GM18858 (cell line): ENCODE data around the gene AMER3.

Experiments used
- ATAC-seq: cut with Tn5 transposase; IDR thresholded peaks from one replicate; pipeline ENCODE4 v1.9.1; 2021; ENCODE audit not compliant: unreplicated experiment

The AMER3 gene

DNA sequence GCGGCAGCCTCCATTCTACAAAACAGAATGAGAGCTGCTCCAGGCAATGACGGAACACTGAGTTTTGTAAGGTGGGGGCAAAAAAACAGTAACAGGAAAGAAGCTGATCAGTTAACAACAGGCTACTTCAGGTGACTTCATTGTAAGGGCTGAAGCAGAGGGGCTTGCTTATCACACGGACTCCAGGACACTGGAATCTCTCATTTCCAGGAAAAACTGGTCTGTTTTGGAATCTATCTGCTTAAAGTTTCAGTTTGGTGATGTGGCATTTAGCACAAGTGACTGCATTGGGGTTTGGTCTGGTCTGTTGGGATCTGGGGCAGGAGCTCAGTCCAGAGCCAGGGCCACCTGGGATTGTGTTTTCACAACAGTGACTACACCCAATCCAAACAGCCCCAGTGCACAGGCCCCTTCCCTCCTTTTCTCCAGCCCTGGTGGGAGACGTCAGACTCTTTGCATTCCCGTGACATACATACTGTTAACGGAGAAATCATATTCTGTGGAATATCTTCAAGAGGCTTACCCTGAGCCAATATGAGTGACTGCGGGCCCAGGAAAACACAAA lies 14.1 kb downstream of the AMER3 start:
- ATAC-seq: no peak

DNA sequence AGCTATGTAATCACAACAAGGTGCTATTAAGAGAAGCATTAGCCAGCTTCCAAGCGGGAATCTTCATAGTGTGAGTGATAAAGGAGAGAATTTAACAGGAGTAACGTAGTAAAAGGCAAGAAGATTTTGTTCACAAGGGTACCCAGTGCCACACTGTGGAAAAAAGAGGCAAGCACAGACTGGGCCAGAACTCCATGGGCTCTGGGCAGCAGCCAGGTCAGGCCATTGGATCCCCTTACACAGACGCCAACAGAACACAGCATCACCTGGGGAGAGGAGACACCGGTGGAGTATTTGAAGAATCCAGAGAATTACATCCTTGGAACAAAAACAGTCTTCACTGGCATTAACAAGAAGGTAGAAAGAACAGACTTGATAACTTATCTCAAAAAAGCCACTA lies 21.2 kb downstream of the AMER3 start:
- no peak for ATAC-seq

GRCh38 chr2:130778781-130779180 lies 23.4 kb downstream of the AMER3 start:
- ATAC-seq: no peak

DNA sequence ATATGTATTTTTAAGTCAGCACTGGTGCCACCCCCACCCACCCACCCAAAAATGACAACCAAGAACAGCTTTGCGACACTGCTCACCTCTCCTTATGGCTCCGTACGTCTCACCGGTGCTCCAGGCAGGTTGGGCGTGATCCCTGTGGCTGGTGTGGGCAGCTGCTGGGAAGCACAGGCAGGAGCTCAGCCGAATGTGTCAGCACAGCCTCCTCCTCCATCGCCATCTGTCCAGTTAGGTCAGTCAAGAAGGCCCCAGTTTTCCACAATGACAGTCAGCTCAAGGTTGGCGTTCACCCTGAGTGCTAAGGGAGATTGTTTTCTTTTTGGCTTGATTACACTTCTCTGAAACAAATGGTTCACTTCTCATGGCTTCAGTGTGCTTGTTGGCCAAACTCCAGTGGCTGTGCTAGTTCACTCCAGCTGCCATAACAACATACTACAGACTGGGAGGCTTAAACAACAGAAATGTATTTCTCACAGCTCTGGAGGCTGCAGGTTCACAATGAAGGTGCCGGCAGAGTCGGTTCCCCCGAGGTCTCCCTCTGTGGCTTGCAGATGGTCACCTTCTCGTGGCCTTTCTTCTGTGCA lies 30.2 kb downstream of the AMER3 start:
- no peak for ATAC-seq

GRCh38 chr2:130786076-130786475 lies 30.7 kb downstream of the AMER3 start:
- ATAC-seq: no peak

- ATAC-seq: no peak
These were observed 32.5 kb downstream of the AMER3 start for GRCh38 chr2:130787841-130788240.

DNA sequence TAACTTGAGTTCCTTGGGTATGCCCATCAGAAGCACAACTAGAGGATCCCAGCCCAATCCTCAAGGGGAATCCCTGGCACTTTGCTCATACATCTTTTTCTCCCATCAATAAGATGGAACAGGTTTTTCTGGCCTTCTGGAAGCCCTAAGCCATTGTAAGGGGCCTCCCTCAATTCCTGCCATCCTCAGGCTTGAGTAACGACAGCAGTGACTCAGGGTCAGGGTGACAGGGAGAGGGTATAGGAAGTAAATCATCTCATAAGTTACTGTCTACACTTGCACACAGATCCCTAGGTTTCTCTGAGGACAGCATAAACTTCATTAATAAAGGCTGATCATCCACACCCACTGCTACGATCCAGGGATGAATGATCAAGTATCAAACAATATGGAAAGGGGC lies 35.0 kb downstream of the AMER3 start:
- no peak for ATAC-seq

- no peak for ATAC-seq
These were observed 35.7 kb downstream of the AMER3 start for GRCh38 chr2:130790804-130791616.

- ATAC-seq: no peak
These were observed 36.2 kb downstream of the AMER3 start for GRCh38 chr2:130791617-130791939.

DNA sequence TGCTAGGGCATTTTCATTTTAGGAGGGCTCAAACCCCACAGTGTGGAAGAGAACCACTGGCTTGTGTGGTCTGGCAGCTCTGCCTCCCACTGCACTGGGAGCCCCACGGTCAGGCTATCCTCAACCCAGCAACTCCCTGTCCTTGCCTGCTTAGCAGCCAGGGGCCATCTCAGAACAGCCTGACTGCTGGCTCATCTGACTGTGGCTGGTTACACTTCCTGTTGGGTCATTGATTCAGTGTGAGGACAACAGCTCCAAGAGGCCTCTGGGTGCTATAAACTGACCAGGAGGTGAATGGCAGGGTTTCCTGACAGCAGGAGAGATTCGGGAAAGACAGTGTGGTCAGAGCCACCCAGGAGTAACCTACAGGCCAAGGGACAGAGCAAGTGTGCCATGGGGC lies 40.1 kb downstream of the AMER3 start:
- no peak for ATAC-seq

- no peak for ATAC-seq
These were observed 41.0 kb downstream of the AMER3 start for GRCh38 chr2:130796290-130796689.

DNA sequence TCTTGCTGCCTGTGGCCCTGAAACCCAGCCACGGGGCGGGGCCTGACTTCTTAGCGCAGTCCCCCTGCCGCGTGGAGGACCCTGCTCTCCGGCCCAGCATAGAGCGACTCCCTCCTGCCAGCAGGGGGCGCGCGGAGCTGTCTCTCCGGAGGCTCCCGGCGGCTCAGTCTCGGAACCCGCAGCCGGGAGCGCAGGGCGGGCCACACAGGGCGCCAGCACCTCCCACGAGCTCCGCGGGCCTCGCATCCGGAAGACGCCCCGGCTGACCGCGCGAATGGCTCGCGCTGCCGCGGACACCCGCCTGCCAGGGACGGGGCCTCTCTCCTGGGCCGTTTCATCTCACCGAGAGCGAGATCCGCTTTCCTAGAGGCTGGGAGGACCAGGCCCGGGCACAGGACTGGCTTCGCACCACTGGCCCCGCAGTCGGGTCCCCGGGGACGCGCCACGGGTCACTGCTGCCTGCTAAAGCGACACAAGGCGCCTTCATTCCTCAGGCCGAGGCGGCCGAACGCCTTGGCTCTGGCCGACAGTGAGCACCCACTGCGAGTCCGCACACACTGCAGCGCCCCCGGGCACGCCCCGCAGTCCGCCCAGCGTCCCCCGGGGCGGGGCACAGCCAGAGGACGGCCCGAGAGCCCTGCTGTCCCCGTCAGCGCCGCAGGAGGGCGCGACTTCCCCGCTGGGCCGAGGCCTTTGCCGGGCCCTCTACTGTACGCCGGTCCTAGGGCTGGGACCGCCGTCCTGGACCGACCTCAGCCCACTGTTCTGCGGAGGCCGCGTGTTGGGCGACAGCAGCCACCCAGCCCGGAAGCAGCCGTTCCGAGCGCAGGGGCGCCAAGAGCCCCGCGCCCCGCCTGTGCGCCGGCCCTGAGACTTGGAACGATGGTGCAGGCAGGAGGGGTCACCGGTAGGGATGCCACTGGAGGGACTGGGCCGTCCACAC lies 42.4 kb downstream of the AMER3 start:
- peak; percentile 83 for ATAC-seq

DNA sequence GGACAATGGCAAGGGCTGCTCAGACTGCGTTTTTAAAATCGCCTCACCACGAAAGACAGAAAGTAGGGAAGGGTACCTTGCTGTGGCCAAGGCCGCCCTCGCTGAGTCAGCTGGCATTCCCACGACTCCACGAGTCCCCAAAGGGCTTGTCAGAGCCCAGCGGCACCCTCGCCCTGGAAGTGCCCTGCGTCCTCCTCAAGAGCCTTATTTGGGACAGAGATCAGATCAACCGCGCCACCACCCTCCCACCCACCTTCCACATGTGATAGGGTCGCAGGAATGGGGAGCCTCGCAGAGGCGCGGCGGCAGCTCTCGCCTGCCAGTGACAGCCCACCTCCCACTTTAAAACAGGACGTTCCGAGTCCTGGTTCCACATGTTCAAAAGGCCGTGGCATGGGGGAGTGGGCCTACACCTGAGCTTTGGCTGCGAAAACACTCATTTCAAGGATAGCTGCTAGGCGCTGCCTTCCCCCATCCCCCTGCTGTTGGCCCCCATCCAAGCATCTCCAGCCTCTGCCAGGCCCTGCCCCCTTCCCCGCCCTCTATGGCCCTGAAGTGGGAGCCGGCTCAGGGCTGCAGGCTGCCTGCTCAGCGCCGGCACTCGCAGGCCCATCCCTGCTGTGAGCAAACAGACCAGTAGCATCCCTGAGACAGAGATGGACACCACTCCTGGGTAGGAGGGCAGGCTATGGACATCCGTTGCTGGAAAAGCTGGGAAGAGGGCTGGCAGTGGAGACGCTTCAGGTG lies 43.3 kb downstream of the AMER3 start:
- ATAC-seq: no peak

- no peak for ATAC-seq
These were observed 44.0 kb downstream of the AMER3 start for GRCh38 chr2:130799295-130799694.

DNA sequence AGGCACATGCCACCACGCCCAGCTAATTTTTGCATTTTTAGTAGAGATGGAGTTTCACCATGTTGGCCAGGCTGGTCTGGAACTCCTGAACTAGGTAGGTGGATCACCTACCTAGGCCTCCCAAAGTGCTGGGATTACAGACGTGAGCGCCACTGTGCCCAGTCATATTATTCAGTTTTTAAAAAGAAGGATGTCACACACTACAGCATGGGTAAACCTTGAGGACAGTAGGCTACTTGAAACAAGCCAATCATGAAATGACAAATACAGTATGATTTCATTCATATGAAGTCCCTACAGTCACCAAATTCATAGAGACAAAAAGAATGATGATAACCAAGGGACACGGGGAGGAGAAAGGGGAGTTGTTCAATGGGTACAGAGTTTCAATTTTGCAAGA lies 50.3 kb downstream of the AMER3 start:
- ATAC-seq: no peak

- no peak for ATAC-seq
These were observed 51.0 kb downstream of the AMER3 start for GRCh38 chr2:130806370-130806769.

DNA sequence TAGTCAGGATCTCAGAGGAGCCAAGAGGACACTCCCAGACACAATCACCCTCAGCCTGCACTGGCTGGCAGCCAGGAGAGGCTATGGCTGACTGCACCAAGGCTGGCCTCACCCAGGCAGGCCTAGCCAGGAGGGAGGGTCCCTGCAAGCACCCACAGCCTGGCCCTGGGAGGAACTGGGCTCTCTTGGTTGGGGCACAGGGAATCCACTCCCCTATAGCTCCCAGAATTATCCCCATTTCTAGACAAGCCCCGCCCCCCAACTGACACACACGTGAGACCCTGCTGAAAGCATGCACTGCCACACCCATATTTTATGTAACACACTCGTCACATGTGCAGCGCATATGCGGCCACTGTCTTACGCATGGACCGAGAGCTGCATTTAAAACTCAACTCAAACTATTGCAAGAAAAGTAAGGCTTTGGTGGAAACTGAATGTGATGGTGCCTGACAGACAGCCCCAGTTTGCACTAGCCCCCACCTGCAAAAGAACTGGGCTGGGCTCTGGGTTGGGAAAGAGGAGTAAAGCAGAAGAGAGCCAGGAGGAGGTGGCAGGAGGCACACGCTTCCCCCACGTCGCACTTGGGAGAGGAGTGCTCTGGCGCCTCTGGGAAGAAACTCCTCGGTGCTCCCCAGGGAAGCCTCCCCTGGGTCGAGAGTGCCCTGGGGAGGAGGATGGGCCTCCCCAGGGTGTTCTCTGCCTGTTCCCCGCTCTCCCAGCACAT lies 52.5 kb downstream of the AMER3 start:
- ATAC-seq: no peak

GRCh38 chr2:130808482-130809268 lies 53.3 kb downstream of the AMER3 start:
- ATAC-seq: no peak

DNA sequence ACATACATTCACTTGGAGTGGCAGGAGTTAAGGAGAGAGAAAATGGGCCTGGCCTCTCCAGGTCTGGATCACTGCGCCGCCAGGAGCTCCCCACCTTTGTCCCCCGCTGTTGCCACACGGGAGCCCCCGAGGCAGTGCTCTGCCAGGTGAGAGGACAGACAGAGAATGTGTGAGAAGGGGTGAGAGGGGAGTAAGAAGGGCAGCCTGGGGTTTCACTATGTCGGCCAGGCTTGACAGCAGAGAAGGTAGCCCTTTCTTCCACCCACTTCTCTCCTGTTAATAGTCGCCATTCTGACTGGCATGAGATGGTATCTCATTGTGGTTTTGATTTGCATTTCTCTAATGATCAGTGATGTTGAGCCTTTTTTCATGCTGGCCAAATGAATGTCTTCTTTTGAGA lies 55.1 kb downstream of the AMER3 start:
- no peak for ATAC-seq
